Fibroblast of skin of left biceps (primary cell): ENCODE data around the gene CDH4.

ENCODE experiments used
- DNase-seq, 2 experiments: peaks; one replicate each; pipeline ENCODE4 v3.0.0-alpha.2; 2013; ENCODE audit warnings: low read depth in 2 of 2

Gene CDH4

DNA sequence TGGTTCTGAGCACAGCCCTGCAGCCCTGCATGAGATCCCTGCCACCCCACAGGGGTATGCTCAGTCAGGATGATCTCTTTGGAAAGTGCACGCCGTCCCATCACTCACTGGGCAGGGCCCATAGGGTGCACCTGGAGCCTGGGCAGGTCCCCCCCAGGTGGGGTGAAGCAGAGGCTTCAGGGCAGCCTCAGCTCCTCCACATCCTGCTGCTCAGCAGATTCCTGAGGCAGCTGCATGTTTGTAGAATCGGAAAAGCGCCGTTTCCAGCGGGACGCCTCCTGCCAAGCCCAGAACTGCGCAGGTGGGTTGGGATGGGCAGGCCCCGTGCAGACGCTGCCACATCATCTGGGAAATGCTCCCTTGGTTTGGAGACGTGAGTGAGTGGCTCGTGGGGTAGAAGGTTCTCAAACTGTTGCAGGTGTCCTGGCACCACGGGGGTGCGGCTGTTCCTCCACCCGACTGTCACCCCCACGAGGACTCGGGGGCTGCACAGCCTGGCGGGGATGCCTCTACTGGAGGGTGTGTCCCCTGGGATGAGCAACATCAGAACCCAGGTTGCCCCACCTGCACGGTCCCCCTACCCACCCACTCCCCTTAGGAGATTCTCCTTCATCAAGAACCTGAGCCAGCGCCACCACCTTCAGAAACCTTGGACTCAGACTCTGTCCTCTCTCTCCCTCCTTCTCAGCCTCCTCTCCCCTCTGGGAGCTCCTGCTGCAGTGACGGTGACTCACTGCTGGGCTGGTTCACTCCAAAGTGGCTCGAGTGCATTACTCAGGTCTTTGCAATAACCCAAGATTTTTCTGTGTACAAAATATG, 479.5 kb downstream of the CDH4 start:
- DNase-seq = peak; percentile 9 to 13

DNA sequence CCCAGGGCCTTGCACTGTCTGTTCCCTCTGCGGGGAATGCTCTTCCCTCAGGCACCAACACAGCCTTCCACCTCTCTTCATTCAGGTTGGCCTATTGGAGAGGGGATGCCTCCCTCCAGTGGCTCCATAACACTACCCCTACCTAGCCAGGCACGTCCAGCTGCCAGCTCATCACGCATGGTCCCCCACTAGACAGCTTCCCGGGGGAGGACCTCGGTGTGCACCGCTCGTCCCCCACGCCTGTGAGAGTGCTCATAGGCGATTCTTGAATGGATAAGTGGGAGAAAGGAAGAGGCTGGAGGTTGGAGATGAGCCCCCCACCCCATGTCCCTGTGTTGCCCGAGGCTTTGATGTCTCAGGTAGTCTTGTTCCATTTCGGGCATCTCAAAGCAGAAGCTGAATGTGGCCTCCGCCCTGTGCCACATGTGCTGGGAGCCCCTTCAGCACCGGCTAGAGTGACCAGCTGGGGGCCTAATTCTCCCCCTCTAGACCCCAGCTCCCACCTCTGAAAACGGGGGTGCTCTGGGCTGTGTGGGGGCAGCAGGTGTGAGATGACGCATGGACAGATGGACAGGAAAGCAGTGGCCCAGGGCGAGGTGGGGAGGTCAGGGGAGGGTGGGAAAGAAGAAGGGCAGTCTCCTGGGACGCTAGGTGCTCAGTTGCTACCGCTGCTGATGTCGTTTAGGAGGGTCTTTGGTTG, 480.6 kb downstream of the CDH4 start:
- DNase-seq = no peak

DNA sequence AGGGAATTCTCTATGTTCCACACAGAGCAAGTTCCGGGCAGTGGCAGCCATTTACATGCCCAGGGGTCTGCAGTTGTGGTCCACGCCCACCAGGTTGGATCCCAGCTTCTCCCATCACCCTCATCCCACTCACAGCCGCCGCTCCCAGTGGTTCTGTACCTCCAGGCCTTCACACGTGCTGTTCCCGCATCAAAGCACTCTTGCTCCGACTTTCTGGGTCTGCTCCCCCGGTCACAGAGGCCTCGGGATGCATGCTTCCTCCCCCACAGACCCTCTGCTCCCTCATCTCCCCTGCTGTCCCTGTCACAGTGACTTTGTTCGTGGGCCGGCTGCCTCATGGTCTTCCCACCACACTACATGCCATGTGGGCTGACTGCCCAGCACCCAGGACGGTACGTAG, 481.2 kb downstream of the CDH4 start:
- DNase-seq = no peak

DNA sequence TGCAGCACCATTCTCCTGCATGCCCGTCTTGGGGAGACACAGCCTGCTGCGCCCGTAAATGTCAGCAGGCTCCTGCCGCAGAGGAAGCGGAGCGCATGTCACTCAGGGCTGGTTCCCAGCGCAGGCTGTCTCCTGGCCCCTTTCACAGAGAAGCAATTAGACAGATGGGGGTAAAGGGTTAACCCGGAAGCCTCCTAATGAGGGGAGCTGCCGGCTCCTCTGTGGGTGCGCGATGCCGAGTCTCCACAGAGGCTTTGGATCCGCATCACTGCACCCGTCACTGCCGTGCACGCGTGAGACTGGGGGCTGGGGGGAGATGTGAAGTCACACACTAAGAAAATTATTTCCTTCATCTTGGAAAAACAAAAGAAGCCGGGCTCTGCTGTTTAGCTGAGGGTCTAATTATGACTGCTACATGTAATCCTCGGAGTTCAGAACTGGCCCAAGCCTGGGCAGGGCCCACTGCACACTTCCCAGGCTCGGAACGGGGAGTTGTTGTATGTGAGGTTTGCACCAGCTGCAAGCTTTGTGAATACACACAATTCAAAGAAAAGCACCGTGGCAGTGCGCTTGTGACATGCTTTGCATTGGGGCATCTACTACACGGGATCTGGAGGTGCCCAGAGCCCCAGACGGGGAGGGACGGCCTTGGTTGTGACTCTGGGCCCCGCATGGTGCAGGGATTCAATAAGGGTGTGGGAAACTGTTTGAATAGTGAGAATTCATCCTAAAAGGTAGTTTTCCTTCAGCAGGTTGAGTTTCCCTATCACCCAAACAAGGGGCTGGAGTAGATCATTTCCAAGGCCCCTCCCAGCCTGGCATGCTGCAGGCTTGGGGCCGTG, 482.1 kb downstream of the CDH4 start:
- DNase-seq = no peak

DNA sequence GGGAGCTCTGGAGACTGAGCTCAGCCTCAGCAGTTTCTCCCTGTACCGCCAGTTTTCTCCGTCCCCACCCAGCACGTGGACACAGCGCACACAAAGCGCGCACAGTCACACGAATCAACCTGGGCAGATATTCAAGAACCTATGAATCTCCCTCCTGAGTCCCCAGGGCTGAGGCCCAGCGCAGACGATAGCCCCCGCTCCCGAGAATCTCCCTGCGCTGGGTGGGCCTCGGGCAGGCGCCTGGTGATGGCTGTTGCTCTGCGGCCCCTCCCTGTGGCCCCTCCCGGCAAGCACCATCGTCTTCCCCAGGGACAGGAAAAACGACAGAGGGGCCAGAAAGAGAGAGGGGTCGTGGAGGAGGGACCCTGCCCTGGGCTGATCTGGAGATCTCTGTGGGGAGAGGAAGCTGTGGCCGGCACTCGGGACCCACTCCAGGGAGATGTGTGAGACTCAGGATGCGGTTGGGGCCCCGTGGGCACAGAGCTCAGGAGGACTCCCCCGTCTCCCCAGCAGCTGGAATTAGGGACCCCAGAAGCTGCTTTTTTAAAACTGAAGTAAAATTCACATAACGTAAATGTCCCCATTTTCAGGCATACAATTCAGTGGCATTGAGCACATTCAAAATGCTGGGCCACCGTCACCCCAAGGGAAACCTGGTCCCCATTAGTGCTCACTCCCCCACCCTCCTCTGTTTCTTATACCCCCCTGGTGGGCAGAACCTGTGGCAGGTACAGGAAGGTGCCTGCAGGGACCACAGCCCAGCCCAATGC, 482.9 kb downstream of the CDH4 start:
- no peak for DNase-seq

- DNase-seq = no peak
Observed at GRCh38 chr20:61735503-61735785, 483.4 kb downstream of the CDH4 start.

GRCh38 chr20:61736001-61736635, 484.1 kb downstream of the CDH4 start:
- no peak for DNase-seq

DNA sequence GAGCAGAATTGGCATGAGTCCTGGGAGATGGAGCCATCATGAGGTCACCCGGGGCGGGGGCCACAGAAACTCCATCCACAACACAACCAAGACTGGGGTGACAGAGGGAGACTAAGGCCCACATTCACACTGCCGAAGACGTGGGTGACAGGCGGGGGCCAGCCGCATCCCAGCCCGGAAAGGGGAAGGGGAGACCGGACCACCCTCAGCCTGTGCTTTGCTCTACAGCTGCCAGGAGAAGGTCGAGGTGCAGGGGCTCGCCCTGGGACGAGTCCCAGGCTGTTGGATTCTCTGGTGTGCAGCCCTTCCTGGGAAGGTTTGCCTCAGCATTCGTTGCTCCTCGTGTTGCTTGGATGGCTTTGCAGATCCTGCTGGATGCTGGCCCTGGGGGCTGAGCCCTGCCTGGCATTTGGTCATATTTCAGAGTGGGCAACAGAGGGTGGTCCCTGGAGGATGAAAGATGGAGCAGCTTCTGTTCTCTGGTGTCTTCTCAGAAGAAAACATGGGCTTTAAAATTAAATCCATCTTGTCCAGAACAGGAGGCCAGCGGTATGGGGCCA, 484.8 kb downstream of the CDH4 start:
- DNase-seq = no peak

GRCh38 chr20:61737346-61737745, 485.3 kb downstream of the CDH4 start:
- DNase-seq = no peak

DNA sequence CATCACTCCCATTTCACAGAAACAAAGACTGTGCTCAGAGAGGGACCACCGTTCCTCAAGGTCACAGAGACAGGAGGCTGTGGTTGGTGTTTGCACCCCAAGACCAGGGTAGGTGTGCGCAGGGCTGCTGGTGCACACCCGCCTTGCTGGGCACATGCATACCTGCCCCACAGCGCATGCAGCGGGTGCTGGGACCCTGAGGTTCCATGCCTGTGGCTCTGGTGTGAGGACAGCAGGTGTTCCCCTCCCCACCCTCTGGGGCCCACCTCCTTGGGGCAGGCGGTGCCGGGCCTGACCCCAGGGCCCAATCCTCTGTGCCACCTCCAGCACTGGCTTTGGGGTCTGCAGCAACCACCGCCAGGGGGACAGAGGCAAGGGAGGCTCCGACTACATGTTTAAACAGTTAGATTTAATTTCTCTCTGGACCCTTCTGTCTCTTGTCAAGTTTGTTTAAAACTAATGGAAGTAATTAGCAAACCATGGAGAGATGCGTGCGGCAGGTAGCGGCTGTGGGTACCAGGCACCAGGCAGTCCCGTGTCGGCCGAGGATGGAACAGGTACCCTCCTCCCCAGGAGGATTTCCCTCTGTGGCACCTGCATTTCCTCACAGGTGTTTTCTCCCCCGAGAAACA, 485.9 kb downstream of the CDH4 start:
- DNase-seq = no peak

- no peak for DNase-seq
Observed at GRCh38 chr20:61738601-61739069, 486.6 kb downstream of the CDH4 start.

DNA sequence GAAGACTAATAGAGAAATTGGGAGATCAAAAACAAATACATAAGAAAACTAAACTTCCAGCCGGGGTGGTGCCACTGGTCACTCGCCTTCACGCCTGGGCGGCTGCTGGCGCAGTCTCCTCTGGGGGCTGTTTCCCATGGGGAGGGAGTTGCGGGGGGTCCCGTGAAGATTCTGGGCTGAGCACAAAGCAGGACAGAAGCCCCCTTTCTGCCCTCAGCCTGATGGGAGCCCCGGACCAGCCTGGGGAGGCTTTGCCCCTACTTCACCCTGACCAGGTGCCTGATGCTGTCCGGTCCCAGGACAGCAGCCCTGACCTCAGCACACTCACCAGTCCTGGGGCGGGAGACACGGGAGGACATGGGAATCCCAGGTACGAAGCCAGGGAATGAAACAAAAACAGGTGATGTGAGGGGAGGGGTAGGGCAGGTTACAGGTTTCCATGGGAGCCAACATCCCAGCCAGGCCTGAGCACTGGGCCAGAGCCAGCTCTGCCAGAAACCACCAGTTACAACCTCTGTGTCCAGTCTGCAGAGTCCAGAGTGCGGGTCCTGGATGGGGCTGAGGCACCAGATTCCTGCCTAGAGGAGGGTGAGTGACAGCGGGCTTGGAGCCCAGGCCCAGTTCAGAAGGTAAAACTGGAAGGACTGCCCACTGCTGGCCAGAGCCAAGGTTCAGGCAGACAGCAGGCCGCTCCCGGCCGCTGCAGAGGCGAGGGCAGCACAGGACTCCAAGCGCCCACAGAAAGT, 487.2 kb downstream of the CDH4 start:
- no peak for DNase-seq

DNA sequence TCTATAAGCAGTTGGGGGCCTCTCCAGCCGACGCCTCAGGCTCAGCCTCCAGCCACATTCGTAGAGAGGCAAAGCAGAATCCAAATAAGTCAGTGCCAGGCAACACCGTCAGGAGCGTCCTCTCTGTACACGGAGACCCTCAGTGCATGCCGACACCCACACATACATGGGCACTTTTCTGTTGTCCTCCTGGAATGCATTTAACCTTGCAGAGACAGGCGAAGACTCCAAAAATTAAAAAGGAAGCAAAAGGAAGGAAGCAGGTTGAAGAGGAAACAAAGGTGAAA, 487.7 kb downstream of the CDH4 start:
- no peak for DNase-seq

DNA sequence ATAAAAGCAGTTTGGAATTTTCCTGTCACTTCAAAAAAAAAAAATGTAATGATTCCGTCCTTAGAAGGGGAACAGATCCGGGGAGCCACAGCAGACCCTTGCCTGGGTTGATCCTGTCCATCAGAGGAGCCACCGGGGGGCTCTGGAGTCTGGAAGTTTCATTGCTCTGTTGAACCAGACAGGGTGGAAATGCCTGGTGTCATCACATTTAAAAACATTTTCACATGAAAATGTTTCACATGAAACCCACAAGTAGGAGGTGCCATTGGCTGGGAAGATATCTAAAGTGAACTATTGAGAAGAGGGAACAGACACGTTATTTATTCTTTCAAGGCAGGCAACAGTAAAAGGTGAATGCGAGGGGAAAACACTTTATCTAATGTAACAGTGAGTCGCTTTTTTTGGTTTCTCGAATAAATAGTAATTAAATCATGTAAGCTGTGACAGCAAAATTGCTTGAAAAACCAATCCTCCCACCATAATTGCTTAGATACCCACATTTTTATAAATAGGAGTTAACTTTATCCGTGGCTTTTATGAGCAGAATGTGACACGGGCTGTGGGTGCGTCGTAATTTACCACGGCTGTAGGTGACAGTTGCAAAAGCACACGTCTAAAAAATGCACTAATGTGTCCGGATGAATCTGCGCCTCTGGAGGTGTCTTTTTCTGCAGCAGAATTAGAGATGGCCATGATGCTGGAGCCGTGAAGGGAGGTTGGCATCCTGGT, 490.2 kb downstream of the CDH4 start:
- DNase-seq = no peak

GRCh38 chr20:61743606-61744005, 491.5 kb downstream of the CDH4 start:
- DNase-seq = no peak

DNA sequence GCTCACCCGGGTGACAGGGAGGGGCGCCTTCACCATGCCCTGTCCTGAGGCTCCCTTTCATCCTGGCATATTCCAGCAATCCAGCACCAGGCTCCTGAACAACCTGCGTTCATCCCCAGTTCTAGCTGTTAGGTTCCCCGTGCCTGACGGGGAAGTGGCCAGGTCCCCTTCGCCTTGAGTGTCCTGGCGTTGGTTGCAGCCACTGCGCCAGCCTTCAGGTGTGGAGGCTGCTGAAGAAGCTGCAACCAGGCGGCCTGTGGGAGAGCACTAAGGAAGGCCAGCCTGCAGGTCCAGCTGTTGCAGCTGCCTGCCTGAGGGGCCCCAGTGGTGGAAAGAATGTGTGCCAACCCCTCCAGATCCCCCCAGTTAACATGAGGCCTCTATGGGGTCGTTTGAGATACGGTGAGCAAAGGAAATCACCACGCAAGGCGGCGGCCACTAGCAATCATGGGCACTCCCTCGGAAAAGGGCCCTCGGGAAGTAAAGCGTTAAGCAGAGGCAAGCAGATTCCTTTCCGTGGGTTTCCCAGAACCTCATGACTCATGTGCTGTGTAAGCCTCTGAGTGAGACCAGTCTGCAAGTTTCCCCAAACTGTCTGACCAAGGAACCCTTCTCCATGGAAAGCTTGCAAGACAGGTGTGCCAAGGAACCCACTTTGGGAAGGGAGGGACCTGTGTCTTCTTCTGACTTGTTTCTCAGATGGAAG, 492.8 kb downstream of the CDH4 start:
- peak; percentile 10 for DNase-seq

- no peak for DNase-seq
Observed at GRCh38 chr20:61745397-61746146, 493.5 kb downstream of the CDH4 start.

GRCh38 chr20:61746147-61746646, 494.1 kb downstream of the CDH4 start:
- DNase-seq = no peak
